Measurements from ENCODE around the gene GARRE1. TPM values are rescaled to one million over a fixed set of nuclear protein-coding genes. Genes with fewer than 3 reads are reported as not detected.

Gene GARRE1
- polyA plus RNA-seq, 3 donors: 1.1 to 6.2 (median 2.1) TPM

- no peak overlapping the region for H3K4me3 ChIP-seq (replicated peaks in 1 of 3; ENCODE audit: low read depth in 2 of 3, low read length in 3 of 3)
- Mint-ChIP-seq H3K27me3 (ENCODE audit: low read depth in 3 of 3) (no peaks in the 10 kb centered on the region), H3K9me3 (peaks cover 0 to 2% (median 0%) of the 10 kb centered on the region in 7 donors), H3K27ac (no peak overlapping the region), H3K4me3 (no peak overlapping the region), H3K36me3 (peaks cover 0 to 10% of the 10 kb centered on the region in 2 donors), H3K4me1 (peaks cover 5% of the 10 kb centered on the region)
- no peaks in the 10 kb centered on the region for H3K9me3 ChIP-seq (replicated peaks in 1 of 2; ENCODE audit: control insufficient read depth in 1 of 2, insufficient read depth in 1 of 2, low read length in 2 of 2)
- H4K20me1 ChIP-seq (ENCODE audit: insufficient read depth, low read length): no peaks in the 10 kb centered on the region
- no peak overlapping the region for H3K4me2 ChIP-seq (replicated peaks; ENCODE audit: extremely low read depth, low read length, poor library complexity, severe bottlenecking)
- no peak overlapping the region for H3K9ac ChIP-seq (ENCODE audit: insufficient read depth, low read length, poor library complexity, severe bottlenecking)
- DNase-seq: no peak
- H2AFZ ChIP-seq (ENCODE audit: insufficient read depth, low read depth, low read length, poor library complexity, severe bottlenecking): no peak overlapping the region
- no peaks in the 10 kb centered on the region for H3K36me3 ChIP-seq (replicated peaks in 1 of 2; ENCODE audit: control insufficient read depth in 1 of 2, insufficient read depth in 2 of 2, low read length in 2 of 2)
- no peak for TF ChIP-seq CTCF (IDR thresholded peaks at IDR 0.05)
- no peaks in the 10 kb centered on the region for H3K79me2 ChIP-seq (ENCODE audit: insufficient read depth, low read length)
- H3K4me1 ChIP-seq (ENCODE audit: control insufficient read depth in 1 of 2, insufficient read depth in 2 of 2, low read length in 2 of 2): no peaks in the 10 kb centered on the region
- 95% methylated on average over 15 of the region's 18 CpGs for WGBS (ENCODE audit: insufficient coverage)
- no peak overlapping the region for H3K27ac ChIP-seq (ENCODE audit: low read depth in 1 of 2, low read length in 2 of 2)
- no peaks in the 10 kb centered on the region for H3K27me3 ChIP-seq (ENCODE audit: control insufficient read depth in 2 of 2, insufficient read depth in 2 of 2, low read length in 2 of 2)
- intact Hi-C loops (cut with micrococcal nuclease): no loop called here
Observed at GRCh38 chr19:34236035-34236987, 18.0 kb upstream of the GARRE1 start.

- no peak overlapping the region for H3K9ac ChIP-seq (ENCODE audit: insufficient read depth, low read length, poor library complexity, severe bottlenecking)
- H3K27ac ChIP-seq (ENCODE audit: low read depth in 1 of 2, low read length in 2 of 2): no peak overlapping the region
- H3K4me3 ChIP-seq (replicated peaks in 1 of 3; ENCODE audit: low read depth in 2 of 3, low read length in 3 of 3): no peak overlapping the region
- DNase-seq: no peak
- H2AFZ ChIP-seq (ENCODE audit: insufficient read depth, low read depth, low read length, poor library complexity, severe bottlenecking): no peak overlapping the region
- no peaks in the 10 kb centered on the region for H4K20me1 ChIP-seq (ENCODE audit: insufficient read depth, low read length)
- Mint-ChIP-seq H3K27me3 (ENCODE audit: low read depth in 3 of 3) (no peaks in the 10 kb centered on the region), H3K4me3 (no peak overlapping the region), H3K36me3 (peaks cover 0 to 9% of the 10 kb centered on the region in 2 donors), H3K9me3 (peaks cover 0 to 2% (median 0%) of the 10 kb centered on the region in 7 donors), H3K4me1 (peaks cover 5% of the 10 kb centered on the region), H3K27ac (no peak overlapping the region)
- H3K9me3 ChIP-seq (replicated peaks in 1 of 2; ENCODE audit: control insufficient read depth in 1 of 2, insufficient read depth in 1 of 2, low read length in 2 of 2): no peaks in the 10 kb centered on the region
- H3K36me3 ChIP-seq (replicated peaks in 1 of 2; ENCODE audit: control insufficient read depth in 1 of 2, insufficient read depth in 2 of 2, low read length in 2 of 2): no peaks in the 10 kb centered on the region
- intact Hi-C loops (cut with micrococcal nuclease): no loop called here
- no peak overlapping the region for H3K4me2 ChIP-seq (replicated peaks; ENCODE audit: extremely low read depth, low read length, poor library complexity, severe bottlenecking)
- 93% methylated on average over 2 of the region's 3 CpGs for WGBS (ENCODE audit: insufficient coverage)
- TF ChIP-seq CTCF (IDR thresholded peaks at IDR 0.05): no peak
- H3K79me2 ChIP-seq (ENCODE audit: insufficient read depth, low read length): no peaks in the 10 kb centered on the region
- no peaks in the 10 kb centered on the region for H3K4me1 ChIP-seq (ENCODE audit: control insufficient read depth in 1 of 2, insufficient read depth in 2 of 2, low read length in 2 of 2)
- H3K27me3 ChIP-seq (ENCODE audit: control insufficient read depth in 2 of 2, insufficient read depth in 2 of 2, low read length in 2 of 2): no peaks in the 10 kb centered on the region
Observed at GRCh38 chr19:34237283-34237682, 17.1 kb upstream of the GARRE1 start.
